ENCODE data around the gene GRIA4.

Gene GRIA4

DNA sequence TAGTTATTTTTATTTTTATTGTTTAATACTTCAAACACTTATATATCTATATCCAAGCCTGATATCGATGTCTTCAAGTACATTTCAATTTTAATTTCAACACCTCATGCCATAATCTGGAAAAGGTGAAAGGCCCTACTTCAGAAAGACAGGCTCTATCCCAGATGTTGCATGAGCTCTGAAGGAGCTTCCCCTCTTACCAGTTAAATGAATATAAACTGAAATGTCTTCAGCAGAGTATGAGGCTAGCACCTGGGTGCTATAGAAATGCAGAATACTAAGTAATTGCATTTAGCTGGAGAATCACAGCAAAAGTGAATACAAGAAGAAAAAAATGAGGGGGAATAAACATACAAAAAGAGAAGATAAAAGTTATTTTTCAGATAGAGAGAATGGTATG, 11.5 kb upstream of the GRIA4 start:
- no peak for DNase-seq (ENCODE audit: insufficient read length, low spot score)
- TF ChIP-seq TAF1 (IDR thresholded peaks at IDR 0.05; ENCODE audit: low read depth, low read length): no peak
- TF ChIP-seq POLR2AphosphoS5 (IDR thresholded peaks at IDR 0.05; ENCODE audit: low read depth, low read length): no peak
- no peak for TF ChIP-seq POLR2A (IDR thresholded peaks at IDR 0.05; ENCODE audit: low read depth, low read length)
- no peak for TF ChIP-seq POU2F2 (IDR thresholded peaks at IDR 0.05; ENCODE audit: low read depth, low read length)
- no peak for TF ChIP-seq SPI1 (IDR thresholded peaks at IDR 0.05; ENCODE audit: low read depth, low read length)
- FAIRE-seq: no peak

DNA sequence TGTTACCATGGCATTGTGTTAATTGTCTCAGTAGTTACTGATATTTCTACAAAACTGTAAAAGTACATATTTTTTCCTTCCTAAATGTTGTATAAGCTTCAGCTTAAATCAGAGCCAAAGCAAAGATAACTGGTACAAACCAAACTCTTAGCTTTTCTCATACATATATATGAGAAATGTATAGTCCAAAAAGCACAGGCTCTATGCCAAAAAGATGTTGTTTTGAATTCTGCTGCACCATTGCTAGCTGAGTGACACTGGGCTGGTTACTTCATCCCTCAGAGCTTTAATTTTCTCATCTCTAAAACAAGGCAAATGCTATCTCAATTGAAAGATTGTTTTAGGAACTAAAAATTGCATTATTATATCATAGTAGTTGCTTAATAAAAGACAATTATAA, 6.7 kb upstream of the GRIA4 start:
- DNase-seq (ENCODE audit: insufficient read length, low spot score) (no peak), FAIRE-seq (no peak)
- TF ChIP-seq POU2F2 (IDR thresholded peaks at IDR 0.05; ENCODE audit: low read depth, low read length): no peak
- TF ChIP-seq POLR2AphosphoS5 (IDR thresholded peaks at IDR 0.05; ENCODE audit: low read depth, low read length): no peak
- no peak for TF ChIP-seq POLR2A (IDR thresholded peaks at IDR 0.05; ENCODE audit: low read depth, low read length)
- no peak for TF ChIP-seq TAF1 (IDR thresholded peaks at IDR 0.05; ENCODE audit: low read depth, low read length)
- no peak for TF ChIP-seq SPI1 (IDR thresholded peaks at IDR 0.05; ENCODE audit: low read depth, low read length)
- no peak for TF ChIP-seq PAX5 (IDR thresholded peaks at IDR 0.05; ENCODE audit: insufficient read depth, low read length, severe bottlenecking)

DNA sequence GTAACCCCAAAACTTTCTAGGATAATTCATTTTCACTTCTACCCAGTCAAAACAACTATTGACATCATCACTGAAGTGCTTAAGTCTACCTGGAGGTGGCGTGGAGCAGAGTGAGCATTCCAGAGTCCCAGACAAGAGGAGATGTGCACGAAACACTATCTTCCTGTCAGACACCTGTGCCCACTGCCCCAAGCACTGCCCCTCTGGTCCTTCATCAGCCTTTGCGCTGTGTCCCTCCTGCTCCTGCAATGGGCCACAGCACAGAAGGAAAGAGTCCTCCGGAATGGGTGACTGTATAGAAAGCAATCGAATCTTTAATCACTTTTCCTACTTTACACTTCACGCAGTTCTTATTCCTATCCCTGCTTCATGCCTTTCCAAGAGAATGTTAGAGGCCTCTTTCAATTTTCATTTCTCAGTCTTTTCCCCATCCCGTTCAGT, 512 bp upstream of the GRIA4 start:
- no peak for DNase-seq (ENCODE audit: insufficient read length, low spot score)
- FAIRE-seq: no peak
- TF ChIP-seq POLR2A (IDR thresholded peaks at IDR 0.05; ENCODE audit: low read depth, low read length): no peak
- TF ChIP-seq TAF1 (IDR thresholded peaks at IDR 0.05; ENCODE audit: low read depth, low read length): no peak
- TF ChIP-seq PAX5 (IDR thresholded peaks at IDR 0.05; ENCODE audit: insufficient read depth, low read length, severe bottlenecking): no peak
- TF ChIP-seq POU2F2 (IDR thresholded peaks at IDR 0.05; ENCODE audit: low read depth, low read length): no peak

DNA sequence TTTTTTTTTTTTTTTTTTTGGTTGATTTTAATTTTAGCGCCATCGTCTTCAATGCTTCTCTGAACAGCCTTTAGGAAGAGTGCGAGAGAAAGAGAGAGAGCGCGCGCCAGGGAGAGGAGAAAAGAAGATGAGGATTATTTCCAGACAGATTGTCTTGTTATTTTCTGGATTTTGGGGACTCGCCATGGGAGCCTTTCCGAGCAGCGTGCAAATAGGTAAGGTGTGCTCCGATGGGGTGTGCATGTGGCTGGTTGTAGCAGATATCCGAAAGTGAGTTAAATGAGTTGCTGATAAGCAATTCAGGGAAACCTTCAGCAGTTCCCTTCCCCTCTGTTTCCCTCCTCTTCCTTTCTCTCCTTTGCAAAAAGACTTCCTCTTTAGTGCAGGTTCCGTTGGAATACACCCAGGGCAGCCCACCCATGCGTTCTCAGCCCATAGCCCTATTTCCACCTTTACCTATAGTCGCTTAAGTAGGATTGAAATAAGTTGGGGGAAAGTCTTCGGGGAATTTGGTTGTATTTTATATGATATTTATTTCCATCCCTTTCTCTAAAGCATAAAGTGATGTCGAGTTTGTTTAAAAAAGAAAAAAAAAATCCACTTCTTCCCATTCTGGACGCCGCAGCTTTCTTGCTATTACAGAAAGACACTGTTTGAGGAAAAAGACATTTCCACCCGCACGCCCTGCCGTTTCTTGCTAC, 1.1 kb downstream of the GRIA4 start:
- TF ChIP-seq PAX5 (IDR thresholded peaks at IDR 0.05; ENCODE audit: insufficient read depth, low read length, severe bottlenecking) (no peak), POU2F2 (IDR thresholded peaks at IDR 0.05; ENCODE audit: low read depth, low read length) (no peak), TAF1 (IDR thresholded peaks at IDR 0.05; ENCODE audit: low read depth, low read length) (no peak), SPI1 (IDR thresholded peaks at IDR 0.05; ENCODE audit: low read depth, low read length) (no peak), POLR2A (IDR thresholded peaks at IDR 0.05; ENCODE audit: low read depth, low read length) (no peak)
- FAIRE-seq: no peak
- no peak for DNase-seq (ENCODE audit: insufficient read length, low spot score)

DNA sequence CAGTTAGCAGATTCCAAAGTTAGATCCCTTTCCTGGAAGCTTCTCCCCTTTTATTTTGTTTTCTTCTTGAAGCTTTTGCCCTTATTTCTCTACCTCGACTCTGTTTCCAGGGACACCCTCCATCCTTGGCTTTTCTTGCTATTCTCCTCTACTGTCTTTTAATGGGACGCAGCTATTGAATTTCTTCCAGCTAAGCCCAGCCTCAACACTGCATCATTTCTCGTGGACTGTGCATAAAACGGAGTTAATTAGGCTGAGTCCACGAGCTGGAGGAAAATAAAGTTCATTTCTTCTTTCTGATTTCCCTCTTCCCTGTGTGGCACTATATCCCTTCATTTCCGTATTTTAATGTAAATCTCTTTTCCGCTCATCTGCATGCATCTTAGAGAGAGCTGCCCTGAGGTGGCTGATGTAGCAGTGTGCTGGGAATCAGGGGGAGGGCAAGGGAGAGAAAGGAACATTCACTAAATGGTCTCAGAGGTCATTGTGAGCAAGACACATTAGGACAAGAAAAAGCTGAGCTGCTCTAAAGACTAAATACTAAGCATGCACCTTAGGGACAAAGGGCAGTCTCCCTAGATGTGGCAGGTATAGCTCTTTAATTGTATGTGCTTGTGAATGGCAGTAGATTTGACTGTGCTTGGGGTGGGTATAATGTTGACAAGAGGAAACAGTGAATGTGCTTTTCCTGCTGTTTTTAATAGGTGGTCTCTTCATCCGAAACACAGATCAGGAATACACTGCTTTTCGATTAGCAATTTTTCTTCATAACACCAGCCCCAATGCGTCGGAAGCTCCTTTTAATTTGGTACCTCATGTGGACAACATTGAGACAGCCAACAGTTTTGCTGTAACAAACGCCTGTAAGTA, 1.9 kb downstream of the GRIA4 start:
- FAIRE-seq: no peak
- TF ChIP-seq TAF1 (IDR thresholded peaks at IDR 0.05; ENCODE audit: low read depth, low read length): no peak
- TF ChIP-seq PAX5 (IDR thresholded peaks at IDR 0.05; ENCODE audit: insufficient read depth, low read length, severe bottlenecking): no peak
- TF ChIP-seq SPI1 (IDR thresholded peaks at IDR 0.05; ENCODE audit: low read depth, low read length): no peak
- TF ChIP-seq POU2F2 (IDR thresholded peaks at IDR 0.05; ENCODE audit: low read depth, low read length): no peak
- no peak for TF ChIP-seq POLR2A (IDR thresholded peaks at IDR 0.05; ENCODE audit: low read depth, low read length)
- TF ChIP-seq POLR2AphosphoS5 (IDR thresholded peaks at IDR 0.05; ENCODE audit: low read depth, low read length): no peak

DNA sequence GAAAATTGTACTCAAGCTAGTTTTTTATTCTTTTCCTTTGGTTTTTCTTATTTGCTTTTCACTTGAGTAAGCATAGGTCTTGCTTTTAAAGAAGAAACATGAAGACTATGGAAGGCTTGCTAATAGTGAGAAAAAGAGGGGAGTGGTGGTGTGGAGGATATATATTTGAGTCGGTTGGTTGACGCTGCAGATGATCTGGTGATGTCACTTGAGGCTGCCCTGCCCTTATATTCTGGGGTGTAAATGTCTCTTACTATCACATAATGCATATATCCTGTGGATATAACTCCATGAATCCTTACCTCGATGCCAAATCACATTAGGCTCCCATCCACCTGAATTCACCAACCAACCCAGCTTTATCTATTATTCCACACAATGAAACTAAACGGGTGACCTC, 2.9 kb downstream of the GRIA4 start:
- DNase-seq (ENCODE audit: insufficient read length, low spot score): no peak
- TF ChIP-seq PAX5 (IDR thresholded peaks at IDR 0.05; ENCODE audit: insufficient read depth, low read length, severe bottlenecking) (no peak), POU2F2 (IDR thresholded peaks at IDR 0.05; ENCODE audit: low read depth, low read length) (no peak), POLR2A (IDR thresholded peaks at IDR 0.05; ENCODE audit: low read depth, low read length) (no peak), TAF1 (IDR thresholded peaks at IDR 0.05; ENCODE audit: low read depth, low read length) (no peak), POLR2AphosphoS5 (IDR thresholded peaks at IDR 0.05; ENCODE audit: low read depth, low read length) (no peak), SPI1 (IDR thresholded peaks at IDR 0.05; ENCODE audit: low read depth, low read length) (no peak)
- FAIRE-seq: no peak

More for the DNA sequence above, 1.9 kb downstream of the GRIA4 start:
- DNase-seq (ENCODE audit: insufficient read length, low spot score): no peak

DNA sequence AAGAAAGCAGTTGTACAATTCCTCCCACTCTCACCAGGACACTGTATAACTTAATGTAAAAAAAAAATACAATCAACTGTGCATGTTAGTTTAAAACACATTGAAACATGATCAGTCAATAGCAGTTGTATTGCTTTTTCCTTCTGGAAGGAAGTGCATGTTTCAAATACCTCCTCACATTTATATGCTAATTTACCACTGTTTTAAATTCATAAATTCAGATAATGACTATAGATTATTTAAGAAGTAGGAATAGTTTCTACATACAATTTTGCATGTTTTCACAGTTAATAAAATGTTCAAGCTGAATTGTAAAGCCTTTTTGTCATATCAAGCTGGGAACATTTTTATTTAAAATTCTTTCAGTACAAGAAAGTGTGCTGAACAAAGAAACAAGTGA, 3.3 kb downstream of the GRIA4 start:
- TF ChIP-seq SPI1 (IDR thresholded peaks at IDR 0.05; ENCODE audit: low read depth, low read length) (no peak), TAF1 (IDR thresholded peaks at IDR 0.05; ENCODE audit: low read depth, low read length) (no peak), POU2F2 (IDR thresholded peaks at IDR 0.05; ENCODE audit: low read depth, low read length) (no peak), POLR2A (IDR thresholded peaks at IDR 0.05; ENCODE audit: low read depth, low read length) (no peak), PAX5 (IDR thresholded peaks at IDR 0.05; ENCODE audit: insufficient read depth, low read length, severe bottlenecking) (no peak), POLR2AphosphoS5 (IDR thresholded peaks at IDR 0.05; ENCODE audit: low read depth, low read length) (no peak)
- DNase-seq (ENCODE audit: insufficient read length, low spot score): no peak
- FAIRE-seq: no peak

DNA sequence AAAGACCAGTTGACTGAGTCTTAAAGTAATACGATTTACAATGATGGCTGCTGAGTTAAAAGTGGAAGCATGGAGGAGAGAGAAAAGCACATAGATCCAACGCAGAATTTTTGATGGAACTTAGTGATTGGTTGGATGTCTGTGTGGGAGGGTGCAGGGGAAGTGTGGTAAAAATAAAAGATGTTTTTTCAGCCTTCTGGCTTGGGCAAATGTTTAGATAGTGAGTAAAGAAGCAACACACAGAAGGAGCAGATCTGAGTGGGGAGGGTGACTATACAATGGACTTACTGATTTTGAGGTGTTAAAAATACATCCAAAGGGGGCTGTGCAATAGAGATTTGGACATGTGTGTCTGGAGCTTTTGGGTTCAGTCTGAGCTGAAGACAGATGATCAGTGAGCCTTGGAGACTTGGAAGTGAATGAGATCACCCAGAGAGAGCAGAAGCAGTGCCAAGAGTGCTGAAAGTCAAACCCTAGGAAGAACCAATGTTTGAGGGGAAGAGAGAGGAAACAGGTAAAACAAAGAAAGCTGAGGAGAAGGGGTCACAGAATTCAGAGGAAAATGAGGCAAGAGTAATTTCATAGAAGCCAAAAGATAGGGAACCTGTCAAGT, 8.6 kb downstream of the GRIA4 start:
- FAIRE-seq (no peak), DNase-seq (ENCODE audit: insufficient read length, low spot score) (no peak)
- no peak for TF ChIP-seq POLR2AphosphoS5 (IDR thresholded peaks at IDR 0.05; ENCODE audit: low read depth, low read length)
- no peak for TF ChIP-seq SPI1 (IDR thresholded peaks at IDR 0.05; ENCODE audit: low read depth, low read length)
- no peak for TF ChIP-seq PAX5 (IDR thresholded peaks at IDR 0.05; ENCODE audit: insufficient read depth, low read length, severe bottlenecking)
- no peak for TF ChIP-seq POLR2A (IDR thresholded peaks at IDR 0.05; ENCODE audit: low read depth, low read length)
- TF ChIP-seq TAF1 (IDR thresholded peaks at IDR 0.05; ENCODE audit: low read depth, low read length): no peak
- no peak for TF ChIP-seq POU2F2 (IDR thresholded peaks at IDR 0.05; ENCODE audit: low read depth, low read length)

DNA sequence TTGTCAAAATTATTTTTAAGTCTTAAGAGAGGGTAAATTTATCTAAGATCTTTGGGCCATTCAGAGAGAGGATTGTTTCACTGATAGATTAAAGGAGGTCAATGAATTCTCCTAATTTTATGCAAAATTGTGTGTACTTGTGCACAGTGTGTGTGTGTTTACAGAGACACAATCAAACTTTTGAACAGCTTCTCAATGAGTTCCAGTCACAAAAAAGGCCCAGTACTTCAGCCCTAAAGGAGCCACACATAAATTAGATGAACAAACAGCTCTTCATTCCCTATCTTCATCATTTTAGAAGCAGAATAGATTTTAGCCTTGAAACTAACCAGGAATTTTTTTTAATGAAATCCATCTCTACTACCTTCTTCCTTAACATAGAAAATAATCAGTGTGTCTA, 9.7 kb downstream of the GRIA4 start:
- FAIRE-seq (no peak), DNase-seq (ENCODE audit: insufficient read length, low spot score) (no peak)
- TF ChIP-seq POLR2AphosphoS5 (IDR thresholded peaks at IDR 0.05; ENCODE audit: low read depth, low read length) (no peak), POU2F2 (IDR thresholded peaks at IDR 0.05; ENCODE audit: low read depth, low read length) (no peak), PAX5 (IDR thresholded peaks at IDR 0.05; ENCODE audit: insufficient read depth, low read length, severe bottlenecking) (no peak), POLR2A (IDR thresholded peaks at IDR 0.05; ENCODE audit: low read depth, low read length) (no peak), TAF1 (IDR thresholded peaks at IDR 0.05; ENCODE audit: low read depth, low read length) (no peak), SPI1 (IDR thresholded peaks at IDR 0.05; ENCODE audit: low read depth, low read length) (no peak)
